ENCODE measurements around the gene IL22RA1.

The IL22RA1 gene

DNA sequence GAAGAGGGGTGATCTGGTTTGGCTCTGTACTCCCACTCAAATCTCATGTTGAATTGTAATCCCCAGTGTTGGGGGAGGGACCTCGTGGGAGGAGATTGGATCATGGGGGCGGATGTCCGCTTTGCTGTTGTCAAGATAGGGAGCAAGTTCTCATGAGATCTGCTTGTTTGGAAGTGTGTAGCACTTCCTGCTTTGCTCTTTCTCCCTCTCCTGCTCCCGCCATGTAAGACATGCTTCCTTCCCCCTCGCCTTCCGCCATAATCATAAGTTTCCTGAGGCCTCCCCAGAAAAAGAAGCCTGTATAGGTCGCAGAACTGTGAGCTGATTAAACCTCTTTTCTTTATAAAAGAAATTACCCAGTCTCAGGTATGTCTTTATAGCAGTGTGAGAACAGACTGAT is 58.9 kb downstream of the IL22RA1 start:
- in situ Hi-C loops (cut with HindIII; ENCODE audit: low sequenced_read_pairs): loop anchor here (5.0 to 10.0 kb wide), 2 partner anchors 33 to 59 kb away; no protein-coding TSS in a partner anchor

DNA sequence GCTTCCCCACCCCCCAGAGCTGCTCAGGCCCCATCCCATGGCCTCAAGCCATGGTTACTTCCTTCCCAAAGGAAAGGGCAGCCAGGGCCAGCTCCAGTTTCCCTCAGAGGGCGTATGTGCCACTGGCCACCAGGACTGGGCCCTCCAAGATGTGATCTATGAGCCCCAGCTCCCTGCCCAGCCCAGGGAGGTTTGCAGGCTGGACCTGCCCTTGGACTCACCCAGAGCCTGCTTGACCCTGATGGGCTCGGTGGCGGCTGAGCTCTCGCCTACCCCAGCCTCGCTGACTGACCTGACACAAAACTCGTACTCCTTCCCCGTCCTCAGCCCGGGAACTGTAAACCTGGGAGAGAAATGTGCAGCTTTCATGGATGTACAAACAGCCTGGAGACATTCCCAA is 60.6 kb downstream of the IL22RA1 start:
- in situ Hi-C loops (cut with HindIII; ENCODE audit: low sequenced_read_pairs): loop anchor here (5.0 to 10.0 kb wide), 2 partner anchors 35 to 58 kb away; no protein-coding TSS in a partner anchor

DNA sequence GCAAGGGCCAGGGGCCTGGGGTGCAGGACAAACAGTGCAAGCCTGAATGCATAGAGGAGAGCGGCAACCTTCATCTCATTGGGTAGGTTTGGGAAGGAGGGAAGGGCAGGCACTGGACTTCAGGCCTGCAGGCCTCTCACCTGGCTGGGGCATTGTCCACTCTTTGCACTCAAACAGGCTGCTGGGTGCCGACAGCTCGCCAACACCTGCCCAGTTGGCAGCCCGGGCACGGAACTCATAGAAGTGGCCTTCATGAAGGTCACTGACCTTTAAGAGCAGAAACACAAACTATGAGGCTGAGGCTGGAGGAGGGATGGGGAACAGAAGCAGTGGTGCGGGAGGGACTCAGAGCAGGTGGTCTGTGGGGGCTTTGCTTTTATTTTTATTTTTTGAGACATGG is 61.8 kb downstream of the IL22RA1 start:
- in situ Hi-C loops (cut with HindIII; ENCODE audit: low sequenced_read_pairs): loop anchor here (5.0 to 10.0 kb wide), 2 partner anchors 36 to 56 kb away; no protein-coding TSS in a partner anchor

DNA sequence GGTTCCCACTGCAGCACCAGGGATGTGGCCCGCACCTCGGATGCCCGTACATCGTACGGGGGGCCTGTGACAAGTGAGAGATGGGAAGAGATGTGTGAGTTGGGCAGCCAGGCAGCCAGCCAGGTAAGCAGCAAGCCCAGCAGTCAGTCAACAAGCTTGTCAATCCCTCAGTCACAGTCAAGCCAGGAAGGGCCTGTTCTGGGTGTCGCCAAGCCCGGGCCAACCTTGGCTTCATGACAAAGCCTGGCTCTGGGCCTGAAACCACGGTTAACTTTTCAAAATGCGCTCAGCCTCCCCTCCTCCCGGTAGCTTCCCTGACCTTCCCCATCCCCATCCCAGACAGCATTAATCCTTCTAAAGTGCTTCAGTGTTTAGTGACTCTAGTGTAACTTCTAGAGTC is 62.8 kb downstream of the IL22RA1 start:
- in situ Hi-C loops (cut with HindIII; ENCODE audit: low sequenced_read_pairs): loop anchor here (5.0 to 10.0 kb wide), 2 partner anchors 37 to 55 kb away; no protein-coding TSS in a partner anchor

DNA sequence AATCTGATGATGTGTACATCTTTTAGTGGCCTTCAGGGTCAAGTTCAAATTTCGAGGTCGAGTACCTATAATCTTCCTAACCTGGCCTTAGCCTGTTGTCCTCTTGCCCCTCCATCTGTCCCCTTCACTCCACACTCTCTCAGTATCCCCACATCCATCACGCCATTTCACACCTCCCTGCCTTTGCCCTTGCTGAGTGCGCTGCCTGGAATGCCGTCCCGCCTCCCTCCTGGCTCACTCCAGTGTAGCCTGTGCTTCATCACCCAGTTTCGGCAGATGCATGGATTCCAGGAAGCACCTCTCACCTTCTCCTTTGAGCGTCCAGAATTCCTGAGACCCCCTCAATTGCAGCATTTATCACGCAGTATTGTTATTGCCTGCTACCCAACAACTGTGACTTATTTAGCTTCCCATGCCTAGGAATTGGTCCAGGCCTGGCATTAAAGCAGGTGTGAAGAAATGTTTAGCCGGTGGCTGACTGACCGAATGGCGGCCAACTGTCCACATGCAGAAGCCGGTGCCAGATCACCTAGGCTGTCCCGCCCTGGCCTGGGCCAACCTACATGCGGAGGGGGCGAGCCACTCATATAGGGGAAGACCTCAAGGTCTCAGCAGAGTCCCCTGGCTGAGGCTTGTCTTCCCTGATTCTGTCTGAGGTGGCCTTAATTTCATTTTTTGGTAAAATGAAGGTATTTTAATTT is 65.5 kb downstream of the IL22RA1 start:
- in situ Hi-C loops (cut with HindIII; ENCODE audit: low sequenced_read_pairs): no loop called here

DNA sequence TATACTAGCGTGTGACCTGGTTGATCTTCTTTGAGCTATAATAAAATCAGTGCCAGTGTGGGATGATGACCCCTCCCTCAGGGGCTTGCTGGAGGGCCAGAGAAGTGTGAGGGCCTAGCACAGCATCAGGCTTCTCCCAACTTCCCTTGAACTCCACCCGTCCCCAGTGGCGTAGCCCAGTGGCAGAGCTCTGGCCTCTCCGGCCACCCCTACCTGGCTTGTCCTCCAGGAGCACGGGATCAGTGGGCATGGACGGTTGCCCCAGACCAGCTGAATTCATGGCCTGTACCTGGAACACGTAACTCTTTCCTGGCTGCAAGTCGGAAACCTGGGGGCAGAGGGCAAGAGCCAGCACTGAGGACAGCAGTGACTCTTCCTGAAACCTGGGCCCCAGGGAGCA is 67.0 kb downstream of the IL22RA1 start:
- in situ Hi-C loops (cut with HindIII; ENCODE audit: low sequenced_read_pairs): no loop called here

DNA sequence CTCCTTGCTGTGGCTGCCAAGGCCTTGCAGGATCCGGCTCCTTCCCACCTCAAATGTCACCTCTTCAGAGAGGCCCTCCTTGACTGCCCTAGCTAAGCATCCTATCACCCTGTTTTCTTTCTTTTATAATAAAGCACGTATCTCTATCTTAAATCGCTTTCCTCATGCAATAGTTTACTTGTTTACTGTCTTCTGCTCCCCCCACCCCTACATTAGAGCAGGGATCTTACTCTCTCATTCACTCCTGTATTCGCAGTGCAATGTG is 67.4 kb downstream of the IL22RA1 start:
- in situ Hi-C loops (cut with HindIII; ENCODE audit: low sequenced_read_pairs): no loop called here

DNA sequence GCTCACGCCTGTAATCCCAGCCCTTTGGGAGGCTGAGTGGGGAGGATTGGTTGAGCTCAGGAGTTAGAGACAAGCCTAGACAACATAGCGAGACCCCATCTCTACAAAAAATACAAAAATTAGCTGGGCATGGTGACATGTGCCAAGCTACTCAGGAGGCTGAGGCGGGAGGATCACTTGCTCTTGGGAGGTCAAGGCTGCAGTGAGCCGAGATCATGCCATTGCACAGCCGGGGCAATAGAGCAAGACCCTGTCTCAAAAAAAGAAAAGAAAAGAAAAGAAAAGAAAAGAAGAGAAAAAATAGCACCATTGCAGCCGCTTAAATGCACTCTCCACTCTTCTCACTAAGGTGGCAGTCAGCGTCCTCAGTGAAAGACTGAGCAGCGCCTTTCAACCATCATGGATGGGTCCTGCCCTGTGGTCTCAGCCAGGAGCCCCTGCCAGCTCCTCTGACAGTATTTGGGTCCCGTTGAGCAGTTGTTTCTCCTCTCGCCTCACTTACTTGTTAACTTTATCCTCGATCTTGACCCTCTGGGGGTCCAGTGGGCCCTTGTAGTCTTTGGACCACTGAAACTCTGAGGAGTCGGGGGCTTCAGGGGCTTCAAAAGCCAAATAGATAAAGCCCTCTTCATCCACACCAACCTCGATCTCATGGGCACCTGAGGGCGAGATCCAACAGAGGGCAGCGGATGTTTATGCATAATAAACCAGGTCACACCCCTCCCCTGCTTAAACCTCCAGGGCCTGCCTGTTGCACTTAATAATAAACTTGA is 67.9 kb downstream of the IL22RA1 start:
- in situ Hi-C loops (cut with HindIII; ENCODE audit: low sequenced_read_pairs): no loop called here

DNA sequence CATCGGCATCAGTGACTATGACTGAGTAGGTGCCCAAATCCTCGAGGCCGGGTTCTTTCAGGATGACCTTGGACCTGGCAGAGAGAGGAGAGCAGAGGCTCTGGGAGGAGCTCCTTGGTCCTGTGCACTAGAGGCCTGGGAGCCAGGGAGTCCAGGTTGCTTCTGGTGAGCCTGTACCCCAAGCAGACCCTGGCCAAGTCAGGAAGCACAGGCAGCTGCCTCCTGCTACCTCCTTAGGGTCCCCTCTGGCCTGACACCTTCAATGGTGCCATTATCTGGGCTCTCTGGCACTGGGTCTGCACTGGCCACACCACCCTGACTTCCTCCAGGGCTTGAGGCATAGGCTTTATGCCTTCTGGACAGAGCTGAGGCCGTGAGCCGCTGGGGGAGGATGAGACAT is 68.7 kb downstream of the IL22RA1 start:
- in situ Hi-C loops (cut with HindIII; ENCODE audit: low sequenced_read_pairs): no loop called here

DNA sequence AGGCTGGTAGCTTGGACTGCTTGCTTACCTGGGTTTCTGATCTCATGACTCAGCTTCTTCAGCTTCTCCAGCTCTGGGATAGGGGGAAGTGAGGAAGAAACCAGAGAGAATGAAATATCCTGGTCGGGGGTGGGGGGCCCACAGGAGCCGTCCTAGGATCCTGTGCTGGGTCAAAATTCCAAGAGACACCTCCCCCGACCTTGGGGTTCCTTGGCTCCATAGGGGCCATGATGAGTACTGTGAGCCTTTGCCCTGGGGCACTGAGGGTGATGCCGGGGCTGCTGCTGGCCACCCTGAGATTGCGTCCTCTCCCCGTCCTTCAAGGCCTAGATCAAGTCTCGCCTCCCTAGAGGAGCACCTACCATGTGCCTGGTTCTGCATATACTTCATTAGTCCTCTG is 71.0 kb downstream of the IL22RA1 start:
- in situ Hi-C loops (cut with HindIII; ENCODE audit: low sequenced_read_pairs): no loop called here

DNA sequence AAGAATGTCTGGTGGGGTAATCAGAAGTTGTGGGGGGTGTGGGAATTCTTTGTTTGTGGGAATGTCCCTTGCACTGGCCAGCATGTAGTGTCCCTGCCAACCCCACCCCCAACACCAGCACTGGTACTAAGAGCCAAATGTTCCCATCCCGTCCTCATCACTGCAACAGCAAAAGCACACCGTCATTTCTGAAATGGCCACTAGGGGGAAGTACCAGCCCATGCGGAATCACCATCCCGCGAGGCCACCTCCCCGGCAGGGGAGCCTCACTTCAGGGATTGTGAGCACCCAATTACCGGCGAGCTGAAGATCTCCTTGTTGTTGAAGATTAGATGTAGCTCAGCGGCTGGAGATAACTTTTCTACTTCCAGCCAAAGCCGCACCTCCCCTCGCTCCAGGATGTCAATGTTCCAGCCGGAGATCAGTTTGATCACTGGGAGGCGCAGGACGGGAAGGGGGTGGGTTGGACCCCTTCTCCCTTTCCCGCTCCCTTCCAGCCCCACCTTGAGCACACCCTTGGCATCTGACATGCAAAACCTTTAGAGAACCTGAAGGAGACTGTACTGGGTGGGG is 72.0 kb downstream of the IL22RA1 start:
- in situ Hi-C loops (cut with HindIII; ENCODE audit: low sequenced_read_pairs): no loop called here

DNA sequence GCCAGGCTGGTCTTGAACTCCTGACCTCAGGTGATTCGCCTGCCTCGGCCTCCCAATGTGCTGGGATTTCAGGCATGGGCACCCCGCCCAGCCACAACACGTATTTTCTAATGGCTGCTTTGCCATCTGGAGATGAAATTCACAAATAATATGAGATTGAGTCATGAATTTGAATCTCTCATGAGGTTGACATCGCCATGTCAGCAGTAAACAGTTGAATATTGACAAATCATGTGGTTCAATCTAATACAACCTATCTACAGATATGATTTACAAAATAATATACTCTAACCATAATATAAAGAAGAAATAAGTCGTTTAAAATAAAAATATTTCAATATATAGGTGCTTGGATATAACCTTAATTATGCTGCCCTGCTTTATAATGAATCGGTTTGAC is 73.1 kb downstream of the IL22RA1 start:
- in situ Hi-C loops (cut with HindIII; ENCODE audit: low sequenced_read_pairs): loop anchor here (10.0 kb wide), 2 partner anchors 75 to 325 kb away; partner anchors contain the start of gene IL22RA1
